Activated T-cell treated with anti-CD3 and anti-CD28 coated beads, Interleukin-2, amount 50 U/mL, for 4 hours (primary cell): ENCODE results near the gene EDRF1. TPM values are rescaled to one million over a fixed set of nuclear protein-coding genes. Genes with fewer than 3 reads are reported as not detected.

Source experiments
- ATAC-seq, 2 donors: fragments of 200-7000 bp; cut with Tn5 transposase; one replicate each; pipeline ENCODE4 v1.10.0; 2021
- DNase-seq: peaks from one replicate; pipeline ENCODE4 v3.0.0-alpha.2; 2020
- H3K27me3 Mint-ChIP-seq: one replicate; pipeline ENCODE4 v1.8.0; 2021; ENCODE audit warnings: low read depth, mixed read lengths
- H3K36me3 Mint-ChIP-seq: one replicate; pipeline ENCODE4 v1.8.0; 2022; ENCODE audit warnings: mixed read lengths; ENCODE audit not compliant: insufficient read depth
- H3K4me1 Mint-ChIP-seq: one replicate; pipeline ENCODE4 v1.8.0; 2021; ENCODE audit warnings: low read depth, mixed read lengths
- H3K4me3 Mint-ChIP-seq: one replicate; pipeline ENCODE4 v1.8.0; 2021; ENCODE audit warnings: mild to moderate bottlenecking, moderate library complexity, mixed read lengths
- H3K9me3 Mint-ChIP-seq: one replicate; pipeline ENCODE4 v1.8.0; 2021; ENCODE audit warnings: mixed read lengths
- total RNA-seq, 3 donors: library from RNA; stranded (reverse); gene quantifications; one replicate each; pipeline ENCODE4 v1.2.1, GENCODE V29; 2021

EDRF1 gene
- total RNA-seq, 3 donors from 2014 or later, result 25.4 to 25.6 (median 25.5) TPM

- peaks cover 20% of the 10 kb centered on the region for H3K36me3 Mint-ChIP-seq
Observed at GRCh38 chr10:125799451-125800182, 80.1 kb downstream of the EDRF1 start.

GRCh38 chr10:125801574-125801973 lies 82.1 kb downstream of the EDRF1 start:
- Mint-ChIP-seq H3K27me3 (no peaks in the 10 kb centered on the region), H3K4me3 (no peak overlapping the region), H3K4me1 (no peaks in the 10 kb centered on the region), H3K36me3 (peaks cover 20% of the 10 kb centered on the region), H3K9me3 (no peaks in the 10 kb centered on the region)
- DNase-seq (no peak), ATAC-seq (no peak)

More at GRCh38 chr10:125799451-125800182, 80.1 kb downstream of the EDRF1 start:
- DNase-seq, result no peak
- no peak for ATAC-seq
- Mint-ChIP-seq H3K4me3 (no peak overlapping the region), H3K27me3 (no peaks in the 10 kb centered on the region), H3K4me1 (no peaks in the 10 kb centered on the region), H3K9me3 (no peaks in the 10 kb centered on the region)

- no peaks in the 10 kb centered on the region for H3K27me3 Mint-ChIP-seq
- H3K36me3 Mint-ChIP-seq, result peaks cover 21% of the 10 kb centered on the region
- ATAC-seq, result no peak
- H3K4me3 Mint-ChIP-seq, result no peak overlapping the region
- DNase-seq, result no peak
- H3K9me3 Mint-ChIP-seq, result no peaks in the 10 kb centered on the region
- no peaks in the 10 kb centered on the region for H3K4me1 Mint-ChIP-seq
Observed at GRCh38 chr10:125802131-125802530, 82.6 kb downstream of the EDRF1 start.

- no peak for ATAC-seq
- Mint-ChIP-seq H3K27me3 (no peaks in the 10 kb centered on the region), H3K36me3 (peaks cover 24% of the 10 kb centered on the region)
Observed at GRCh38 chr10:125802739-125803138, 83.2 kb downstream of the EDRF1 start.

GRCh38 chr10:125808047-125808446 lies 88.5 kb downstream of the EDRF1 start:
- ATAC-seq, result no peak

More at GRCh38 chr10:125802739-125803138, 83.2 kb downstream of the EDRF1 start:
- no peak for DNase-seq
- no peaks in the 10 kb centered on the region for H3K9me3 Mint-ChIP-seq
- no peak overlapping the region for H3K4me3 Mint-ChIP-seq
- H3K4me1 Mint-ChIP-seq, result no peaks in the 10 kb centered on the region

GRCh38 chr10:125811251-125811650 lies 91.7 kb downstream of the EDRF1 start:
- Mint-ChIP-seq H3K9me3 (no peaks in the 10 kb centered on the region), H3K36me3 (peaks cover 47% of the 10 kb centered on the region), H3K4me1 (no peaks in the 10 kb centered on the region), H3K4me3 (no peak overlapping the region), H3K27me3 (no peaks in the 10 kb centered on the region)
- no peak for DNase-seq
- no peak for ATAC-seq

More at GRCh38 chr10:125808047-125808446, 88.5 kb downstream of the EDRF1 start:
- Mint-ChIP-seq H3K27me3 (no peaks in the 10 kb centered on the region), H3K36me3 (peaks cover 26% of the 10 kb centered on the region), H3K9me3 (no peaks in the 10 kb centered on the region), H3K4me1 (no peaks in the 10 kb centered on the region), H3K4me3 (no peak overlapping the region)
- DNase-seq, result no peak

- Mint-ChIP-seq H3K4me1 (no peaks in the 10 kb centered on the region), H3K9me3 (no peaks in the 10 kb centered on the region), H3K27me3 (no peaks in the 10 kb centered on the region), H3K36me3 (peaks cover 39% of the 10 kb centered on the region), H3K4me3 (no peak overlapping the region)
- DNase-seq (no peak), ATAC-seq (no peak)
Observed at GRCh38 chr10:125812128-125812750, 92.7 kb downstream of the EDRF1 start.

Other genes starting within 250 kb of the EDRF1 start
- gene TEX36, start 36.5 kb upstream of the EDRF1 start, total RNA-seq, result not detected
- not detected for gene MMP21, start 56.1 kb downstream of the EDRF1 start, total RNA-seq
- 10 to 100 TPM; 28.0 to 35.1 (median 32.8) TPM for gene UROS, start 103.5 kb downstream of the EDRF1 start, total RNA-seq
- gene BCCIP, start 103.8 kb downstream of the EDRF1 start, total RNA-seq, result 100 to 1,000 TPM; 159 to 175 (median 166) TPM
- 10 to 100 TPM in 2 of 3 donors, 1 to 10 TPM in 1; 9.3 to 18.0 (median 13.0) TPM for gene DHX32, start 161.6 kb downstream of the EDRF1 start, total RNA-seq
- under 1 TPM; 0.37 to 0.71 (median 0.66) TPM for gene FANK1, start 176.9 kb downstream of the EDRF1 start, total RNA-seq